ENCODE data around the gene PRSS38.

The PRSS38 gene

GRCh38 chr1:227887697-227888403 lies 72.4 kb downstream of the PRSS38 start:
- DNase-seq: peak; percentile 41

- DNase-seq: no peak
These were observed 73.0 kb downstream of the PRSS38 start for GRCh38 chr1:227888404-227889046.

- no peak for DNase-seq
These were observed 73.8 kb downstream of the PRSS38 start for GRCh38 chr1:227889047-227889862.

GRCh38 chr1:227889863-227890405 lies 74.5 kb downstream of the PRSS38 start:
- no peak for DNase-seq

GRCh38 chr1:227890451-227891222 lies 75.2 kb downstream of the PRSS38 start:
- DNase-seq: no peak

- no peak for DNase-seq
These were observed 75.9 kb downstream of the PRSS38 start for GRCh38 chr1:227891223-227891954.

GRCh38 chr1:227891955-227892488 lies 76.5 kb downstream of the PRSS38 start:
- no peak for DNase-seq

GRCh38 chr1:227892489-227893299 lies 77.2 kb downstream of the PRSS38 start:
- no peak for DNase-seq

- no peak for DNase-seq
These were observed 77.9 kb downstream of the PRSS38 start for GRCh38 chr1:227893300-227893948.

- DNase-seq: no peak
These were observed 78.7 kb downstream of the PRSS38 start for GRCh38 chr1:227893949-227894721.

- no peak for DNase-seq
These were observed 79.5 kb downstream of the PRSS38 start for GRCh38 chr1:227894831-227895451.

Measured in NCI-H1092 (cell line).